Activated naive CD4-positive, alpha-beta T cell treated with anti-CD3 and anti-CD28 coated beads, Interleukin-2, amount 50 U/mL, for 72 hours (primary cell): ENCODE measurements around the gene RNF225. TPM values are rescaled to one million over a fixed set of nuclear protein-coding genes. Genes with fewer than 3 reads are reported as not detected.
"Not testable (repeated sequence)": the region's sequence is repeated elsewhere in the genome, so short reads cannot be mapped to it uniquely, and the experiment has no call there.

Experiments
- ATAC-seq, 2 donors: fragments of 150-1000 bp; cut with Tn5 transposase; 2 replicates each; pipeline ENCODE4 v1.10.0; 2021; ENCODE audit warnings: mild to moderate bottlenecking in 2 of 2, moderate library complexity in 2 of 2
- DNase-seq, 2 donors: peaks; one replicate each; pipeline ENCODE4 v3.0.0; 2021 to 2022; ENCODE audit warnings: low spot score in 2 of 2
- H3K27ac Mint-ChIP-seq, 2 donors: one replicate each; pipeline ENCODE4 v1.8.0; 2022; ENCODE audit warnings: mild to moderate bottlenecking in 2 of 2, mixed read lengths in 2 of 2
- H3K36me3 Mint-ChIP-seq, 2 donors: one replicate each; pipeline ENCODE4 v1.8.0; 2022; ENCODE audit warnings: mixed read lengths in 2 of 2
- H3K9me3 Mint-ChIP-seq, 2 donors: one replicate each; pipeline ENCODE4 v1.8.0; 2022; ENCODE audit warnings: mixed read lengths in 2 of 2
- total RNA-seq, 2 donors: library from RNA; stranded (reverse); gene quantifications; one replicate each; pipeline ENCODE4 v1.2.3, GENCODE V29; 2022

The RNF225 gene
- total RNA-seq, 2 donors from 2014 or later = 0.48 to 0.60 TPM

DNA sequence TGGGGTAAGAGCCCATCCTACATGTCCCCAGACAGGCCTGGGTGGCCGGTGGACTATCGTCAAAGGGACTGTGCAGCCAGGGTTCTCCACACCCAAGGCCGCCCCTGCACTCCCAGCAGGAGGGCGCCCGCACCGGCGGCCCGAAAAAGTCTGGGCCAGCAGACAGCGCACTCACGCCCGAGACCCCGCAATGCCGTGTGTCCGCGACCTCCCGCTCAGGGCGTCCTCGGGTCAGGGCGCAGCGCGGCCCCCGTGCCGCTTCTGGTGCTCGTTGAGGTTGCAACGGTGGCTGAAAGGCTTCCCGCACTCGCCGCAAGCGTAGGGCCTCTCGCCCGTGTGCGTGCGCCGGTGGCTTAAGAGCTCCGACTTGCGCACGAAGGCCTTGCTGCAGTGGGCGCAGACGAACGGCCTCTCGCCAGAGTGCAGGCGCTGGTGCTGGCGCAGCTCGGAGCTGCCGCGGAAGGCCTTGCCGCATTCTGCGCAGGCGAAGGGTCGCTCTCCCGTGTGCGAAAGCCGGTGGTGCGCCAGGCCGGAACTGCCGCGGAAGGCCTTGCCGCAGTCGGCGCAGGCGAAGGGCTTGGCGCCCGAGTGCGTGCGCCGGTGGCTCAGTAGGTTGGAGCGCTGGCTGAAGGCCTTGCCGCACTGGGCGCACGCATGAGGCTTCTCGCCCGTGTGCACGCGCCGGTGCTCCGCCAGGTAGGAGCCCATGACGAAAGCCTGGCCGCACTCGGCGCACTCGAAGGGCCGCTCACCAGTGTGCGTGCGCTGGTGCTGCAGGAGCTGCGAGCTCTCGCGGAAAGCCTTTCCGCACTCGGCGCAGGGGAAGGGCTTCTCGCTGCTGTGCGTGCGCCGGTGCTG, 39.3 kb upstream of the RNF225 start:
- ATAC-seq (peak; percentile 46 to 73), DNase-seq (peak in 1 of 2 donors; percentile 35)
- no peaks in the 10 kb centered on the region for H3K9me3 Mint-ChIP-seq
- no peak overlapping the region for H3K27ac Mint-ChIP-seq
- peaks cover 5 to 13% of the 10 kb centered on the region in 2 donors for H3K36me3 Mint-ChIP-seq

DNA sequence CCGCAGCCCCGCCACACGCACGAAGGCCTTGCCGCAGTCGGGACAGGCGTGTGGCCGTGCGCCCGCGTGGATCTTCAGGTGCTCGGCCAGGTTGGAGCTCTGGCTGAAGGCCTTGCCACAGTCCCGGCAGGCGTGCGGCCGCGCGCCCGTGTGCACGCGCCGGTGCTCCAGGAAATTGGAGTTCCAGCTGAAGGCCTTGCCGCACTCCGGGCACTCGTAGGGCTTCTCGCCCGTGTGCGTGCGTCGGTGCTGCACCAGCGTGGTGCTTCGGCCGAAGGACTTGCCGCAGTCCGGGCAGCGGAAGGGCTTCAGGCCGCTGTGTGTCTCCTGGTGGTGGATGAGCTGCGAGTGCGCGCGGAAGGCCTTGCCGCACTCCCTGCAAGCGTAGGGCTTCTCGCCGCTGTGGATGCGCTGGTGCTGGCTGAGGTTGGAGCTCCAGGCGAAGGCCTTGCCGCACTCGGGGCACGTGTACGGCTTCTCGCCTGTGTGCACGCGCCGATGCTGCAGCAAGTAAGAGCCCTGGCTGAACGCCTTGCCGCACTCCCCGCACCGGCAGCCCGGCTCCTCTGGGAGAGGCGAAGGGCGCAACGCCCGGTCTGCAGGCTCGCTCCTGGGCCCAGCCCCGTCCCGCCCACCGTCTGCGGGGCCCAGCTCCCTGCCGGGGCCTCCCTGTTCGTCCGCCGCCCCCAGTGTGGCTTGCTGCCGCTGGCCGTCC, 38.5 kb upstream of the RNF225 start:
- DNase-seq = no peak
- Mint-ChIP-seq H3K27ac (no peak overlapping the region), H3K9me3 (no peaks in the 10 kb centered on the region), H3K36me3 (peaks cover 4 to 8% of the 10 kb centered on the region in 2 donors)
- no peak for ATAC-seq

DNA sequence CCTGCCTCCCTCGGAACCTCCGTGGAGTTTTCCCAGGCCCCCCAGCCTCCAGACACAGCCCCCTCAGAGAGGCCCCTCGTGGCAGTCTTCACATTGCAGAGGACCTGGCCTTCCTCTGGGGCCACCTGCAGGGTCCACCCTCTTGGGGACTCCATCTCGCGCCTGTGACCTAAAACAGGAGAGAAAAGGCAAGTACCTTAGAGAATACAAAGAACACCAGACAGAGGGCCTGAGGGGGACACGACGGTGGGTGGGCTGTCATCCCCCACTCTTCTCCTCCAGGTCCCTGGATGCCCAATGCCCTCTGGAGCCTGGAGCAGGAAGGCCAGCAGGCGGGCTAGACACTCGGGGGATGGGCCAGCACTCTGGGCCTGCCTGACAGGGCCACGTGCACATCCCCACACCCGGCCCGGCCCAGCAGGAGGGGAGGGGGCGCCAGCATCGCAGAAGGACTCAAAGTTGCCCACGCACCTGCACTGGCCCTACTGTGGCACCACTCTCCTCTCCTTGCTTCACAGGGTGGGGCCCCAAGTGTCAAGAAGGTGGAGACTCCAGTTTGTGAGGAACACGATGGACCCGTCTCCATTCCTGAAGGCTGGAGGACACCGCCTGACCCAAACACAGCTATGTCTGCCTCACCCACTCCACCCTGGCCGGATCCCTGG, 37.8 kb upstream of the RNF225 start:
- DNase-seq (no peak), ATAC-seq (no peak)
- Mint-ChIP-seq H3K36me3 (peaks cover 4 to 8% of the 10 kb centered on the region in 2 donors), H3K27ac (no peak overlapping the region), H3K9me3 (no peaks in the 10 kb centered on the region)

DNA sequence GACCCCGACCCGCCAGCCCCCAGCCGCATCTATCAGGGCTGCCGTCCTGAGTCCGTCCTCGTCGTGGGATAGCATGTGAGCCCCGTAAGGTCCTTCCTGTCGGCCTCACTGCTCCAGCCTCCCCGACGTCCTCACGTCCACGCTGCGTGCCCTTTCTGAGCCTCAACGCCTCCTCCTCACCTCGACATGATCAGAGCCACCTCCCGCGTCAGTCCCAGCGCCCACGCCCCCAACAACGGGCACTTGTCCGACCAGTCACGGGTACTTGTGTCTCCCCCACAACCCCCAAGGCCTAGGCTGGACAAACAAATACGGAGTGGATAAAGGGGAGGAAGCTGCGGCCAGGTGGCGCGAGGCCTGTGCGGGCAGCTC, 33.6 kb upstream of the RNF225 start:
- DNase-seq (peak; percentile 56 to 70), ATAC-seq (peak; percentile 25 to 52)
- peaks cover 0 to 8% of the 10 kb centered on the region in 2 donors for H3K36me3 Mint-ChIP-seq
- H3K9me3 Mint-ChIP-seq = no peaks in the 10 kb centered on the region
- peak overlapping the region; percentile 87 to 99 for H3K27ac Mint-ChIP-seq

DNA sequence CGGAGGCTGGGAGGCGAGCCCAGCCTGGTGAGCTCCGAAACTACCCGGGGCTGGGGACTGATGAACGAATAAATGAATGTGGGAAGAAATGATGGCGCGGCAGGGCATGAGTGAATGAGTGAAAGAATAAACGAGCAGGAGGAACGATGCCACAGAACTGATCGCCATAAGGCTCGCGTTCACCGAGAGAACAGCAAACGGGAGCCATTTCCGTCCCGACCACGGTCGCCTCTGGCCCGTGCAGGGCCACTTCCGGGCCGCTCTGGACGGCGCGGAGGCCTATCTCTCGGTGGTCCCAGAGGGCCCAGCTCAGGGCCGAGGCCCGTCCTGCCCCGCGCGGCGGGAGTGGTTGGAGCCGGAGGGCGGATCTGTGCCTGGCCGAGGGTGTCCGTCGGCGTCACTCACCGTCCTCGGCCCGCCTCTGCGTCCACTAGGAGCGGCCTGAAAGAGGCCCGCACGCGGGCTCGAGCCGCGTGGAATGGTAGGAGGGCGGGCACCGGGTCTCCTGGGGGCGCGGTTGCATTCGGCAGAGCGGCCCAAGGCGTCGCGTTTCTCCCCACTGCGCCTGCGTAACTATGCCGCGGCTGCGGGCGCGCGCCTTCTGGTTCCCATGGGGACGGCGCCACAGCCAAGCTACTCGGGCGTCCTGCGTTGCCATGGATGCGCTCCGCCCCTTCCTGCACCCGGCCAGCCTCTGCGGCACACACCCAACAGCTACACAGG, 33.0 kb upstream of the RNF225 start, which contains the start of gene ZNF497:
Gene ZNF497, minus strand, starts transcription at position 480 of the 723 bp plus-strand sequence. CDS start 5,116 bp downstream, outside the sequence.
- no peaks in the 10 kb centered on the region for H3K9me3 Mint-ChIP-seq
- DNase-seq (peak; percentile 96 to 97), ATAC-seq (peak; percentile 97)
- peak within 1 kb of the TSS; percentile 87 to 99 for H3K27ac Mint-ChIP-seq
- peaks cover 0 to 8% of the 10 kb centered on the region in 2 donors for H3K36me3 Mint-ChIP-seq

DNA sequence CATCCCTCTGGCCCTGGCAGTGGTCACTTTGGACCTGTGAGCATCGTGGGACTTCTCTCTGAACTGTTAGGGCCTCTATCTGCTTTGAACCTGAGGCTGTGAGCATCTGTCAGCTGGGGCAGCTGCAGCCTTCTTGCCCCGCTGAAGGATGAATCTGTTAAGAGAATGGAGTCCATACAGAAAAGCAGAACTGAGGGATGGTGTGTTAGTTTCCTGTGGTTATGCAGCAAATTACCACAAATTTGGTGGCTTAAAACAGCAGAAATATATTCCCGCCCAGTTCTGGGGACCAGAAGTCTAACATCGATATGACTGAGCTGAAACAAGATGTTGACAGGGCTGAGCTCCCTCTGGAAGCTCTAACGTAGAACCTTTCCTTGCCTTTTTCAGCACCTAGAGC, 31.3 kb upstream of the RNF225 start:
- Mint-ChIP-seq H3K36me3 (peaks cover 0 to 8% of the 10 kb centered on the region in 2 donors), H3K9me3 (no peaks in the 10 kb centered on the region), H3K27ac (no peak overlapping the region)
- ATAC-seq (no peak), DNase-seq (no peak)

DNA sequence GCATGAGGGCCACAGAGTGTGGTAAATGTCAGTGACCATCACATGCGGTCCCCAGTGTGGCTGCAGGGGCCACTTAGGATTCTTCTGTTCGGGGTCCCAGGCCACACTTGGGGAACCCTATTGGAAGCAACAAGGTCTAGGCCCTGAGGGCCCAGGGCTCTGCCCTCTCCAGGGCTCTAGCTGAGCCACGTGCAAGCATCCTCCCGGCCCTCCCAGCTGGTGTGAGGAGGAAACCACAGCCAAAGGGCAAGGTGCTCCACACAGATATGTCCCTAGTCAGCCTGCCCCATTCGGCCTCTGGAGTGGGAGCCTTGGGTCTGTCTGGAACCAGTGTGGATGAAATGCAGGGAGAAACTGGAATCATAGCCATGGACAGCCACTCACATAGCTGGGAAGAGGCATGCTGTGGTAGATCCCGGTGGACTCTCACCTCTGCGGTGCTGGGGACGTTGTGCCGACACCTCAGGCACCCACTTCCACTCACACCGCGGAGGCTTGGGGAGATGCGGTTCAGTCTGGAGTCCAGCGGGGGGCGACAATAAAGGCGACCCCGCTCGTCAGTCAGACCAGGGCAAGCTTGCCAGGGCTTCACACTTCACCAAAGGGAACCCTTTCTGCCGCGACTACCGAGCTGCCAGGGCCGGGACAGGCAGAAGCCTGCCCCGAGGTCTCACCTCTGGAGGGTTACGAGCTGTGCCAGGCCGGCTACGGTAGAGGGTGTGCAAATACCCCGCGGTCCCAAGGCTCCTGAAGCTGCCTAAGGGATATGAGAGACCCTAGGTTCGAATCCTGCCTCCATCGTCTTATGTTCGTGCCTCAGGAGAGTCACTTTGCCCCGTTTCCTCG, 28.6 kb upstream of the RNF225 start:
- DNase-seq (no peak), ATAC-seq (no peak)
- no peaks in the 10 kb centered on the region for H3K9me3 Mint-ChIP-seq

DNA sequence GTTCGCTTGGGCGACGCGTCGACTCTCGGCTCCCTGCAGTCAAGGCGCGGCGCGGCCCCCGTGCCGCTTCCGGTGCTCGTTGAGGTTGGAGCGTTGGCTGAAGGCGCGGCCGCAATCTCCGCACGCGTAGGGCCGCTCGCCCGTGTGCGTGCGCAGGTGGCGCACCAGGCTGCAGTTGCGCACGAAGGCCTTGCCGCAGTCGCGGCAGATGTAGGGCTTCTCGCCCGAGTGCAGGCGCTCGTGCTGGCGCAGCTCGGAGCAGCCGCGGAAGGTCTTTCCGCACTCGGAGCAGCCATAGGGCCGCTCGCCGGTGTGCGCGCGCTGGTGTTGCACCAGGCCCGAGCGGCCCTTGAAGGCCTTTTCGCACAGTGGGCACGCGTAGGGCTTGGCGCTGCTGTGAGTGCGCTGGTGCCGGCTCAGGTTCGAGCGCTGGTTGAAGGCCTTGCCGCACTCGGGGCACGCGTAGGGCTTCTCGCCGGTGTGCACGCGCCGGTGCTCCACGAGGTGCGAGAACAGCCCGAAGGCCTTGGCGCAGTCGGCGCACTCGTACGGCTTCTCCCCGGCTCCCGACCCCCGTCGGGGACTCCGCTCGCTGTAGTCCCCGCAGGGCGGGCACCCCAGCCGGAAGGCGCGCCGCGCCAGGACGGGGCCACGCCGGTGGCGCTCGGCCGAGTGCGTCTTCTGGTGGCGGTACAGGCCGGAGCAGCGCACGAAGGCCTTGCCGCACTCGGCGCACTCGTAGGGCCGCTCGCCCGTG, 27.6 kb upstream of the RNF225 start:
- ATAC-seq (no peak), DNase-seq (no peak)
- H3K27ac Mint-ChIP-seq = no peak overlapping the region
- H3K36me3 Mint-ChIP-seq = no peaks in the 10 kb centered on the region
- no peaks in the 10 kb centered on the region for H3K9me3 Mint-ChIP-seq

More for the DNA sequence above, 28.6 kb upstream of the RNF225 start:
- peaks cover 0 to 5% of the 10 kb centered on the region in 2 donors for H3K36me3 Mint-ChIP-seq
- no peak overlapping the region for H3K27ac Mint-ChIP-seq

DNA sequence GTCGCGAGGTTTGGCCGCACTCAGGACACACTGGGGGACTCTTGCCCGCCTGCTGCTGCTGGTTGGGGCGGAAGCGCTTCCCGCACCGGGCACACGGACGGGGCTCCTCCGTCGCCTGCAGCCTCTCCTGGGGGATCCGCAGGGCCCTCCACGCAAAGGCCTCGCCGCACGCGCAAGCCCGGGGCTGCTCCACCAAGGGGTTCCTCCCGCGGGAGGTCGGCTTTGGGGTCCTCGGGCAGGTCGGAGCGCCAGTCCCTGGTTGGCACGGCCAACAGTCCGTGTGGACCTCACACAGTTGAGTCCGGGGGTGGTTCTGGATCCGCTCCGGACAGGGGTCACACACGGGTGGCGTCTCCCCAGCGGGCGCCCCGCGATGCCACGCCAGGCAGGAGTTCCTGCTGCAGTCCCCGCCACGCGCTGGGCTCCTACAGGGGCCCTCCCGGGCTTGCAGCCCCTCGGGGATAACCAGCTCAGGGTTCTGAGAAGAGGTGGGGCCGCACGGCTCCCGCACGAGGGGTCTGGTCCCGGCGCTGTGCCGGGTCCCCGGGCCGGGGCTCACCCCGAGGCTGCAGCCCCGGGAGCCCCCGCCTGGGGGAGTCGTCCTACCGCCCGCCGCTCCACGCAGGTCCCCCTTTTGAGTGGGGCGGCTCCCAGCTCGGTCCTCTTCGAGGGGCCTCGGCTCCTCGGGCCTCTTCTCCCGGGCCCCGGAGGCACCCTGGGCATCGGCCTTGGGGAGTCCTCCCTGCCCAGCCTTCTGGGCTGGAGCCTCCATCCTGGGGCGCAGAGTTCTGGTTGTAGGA, 26.7 kb upstream of the RNF225 start:
- no peaks in the 10 kb centered on the region for H3K36me3 Mint-ChIP-seq
- no peaks in the 10 kb centered on the region for H3K9me3 Mint-ChIP-seq
- DNase-seq = peak in 1 of 2 donors; percentile 53

DNA sequence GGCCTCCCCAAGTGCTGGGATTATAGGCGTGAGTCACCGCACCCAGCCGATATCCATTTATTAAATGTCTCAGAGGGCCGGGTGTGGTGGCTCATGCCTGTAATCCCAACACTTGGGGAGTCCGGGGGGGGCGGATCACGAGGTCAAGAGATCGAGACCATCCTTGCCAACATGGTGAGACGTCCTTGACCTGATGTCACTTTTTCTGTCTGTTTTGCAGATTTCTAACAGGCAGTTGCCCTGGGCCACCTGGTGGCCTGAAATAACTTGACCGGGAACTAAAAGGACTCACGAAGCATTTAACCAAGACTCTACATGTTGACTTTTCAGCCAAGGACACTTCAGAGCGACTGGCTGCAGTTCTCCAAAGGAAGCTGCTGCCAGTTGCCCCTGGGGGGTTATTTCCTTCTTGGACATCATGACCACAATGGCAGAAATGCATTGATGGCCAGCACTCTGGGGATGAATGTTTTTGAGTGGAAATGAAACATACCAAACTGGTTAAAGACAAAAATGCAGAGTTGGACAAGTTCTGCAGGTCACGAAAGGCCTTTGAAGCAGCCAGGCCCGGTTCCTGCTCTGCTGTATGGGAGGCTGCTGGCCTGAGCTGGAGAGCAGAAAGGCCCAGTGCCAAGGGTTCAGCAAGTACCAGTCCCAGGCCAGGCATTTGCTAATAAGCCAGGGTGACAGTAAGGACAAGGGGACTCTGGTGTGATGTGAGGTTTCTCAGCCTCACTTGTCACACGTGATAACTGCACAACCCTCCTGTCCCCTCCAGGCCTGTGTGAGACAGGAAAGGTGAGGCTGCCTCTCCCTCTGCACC, 22.9 kb upstream of the RNF225 start:
- DNase-seq = no peak
- no peak for ATAC-seq
- H3K9me3 Mint-ChIP-seq = no peaks in the 10 kb centered on the region
- H3K27ac Mint-ChIP-seq = no peak overlapping the region
- H3K36me3 Mint-ChIP-seq = no peaks in the 10 kb centered on the region

More for the DNA sequence above, 26.7 kb upstream of the RNF225 start:
- no peak overlapping the region for H3K27ac Mint-ChIP-seq
- ATAC-seq = no peak

DNA sequence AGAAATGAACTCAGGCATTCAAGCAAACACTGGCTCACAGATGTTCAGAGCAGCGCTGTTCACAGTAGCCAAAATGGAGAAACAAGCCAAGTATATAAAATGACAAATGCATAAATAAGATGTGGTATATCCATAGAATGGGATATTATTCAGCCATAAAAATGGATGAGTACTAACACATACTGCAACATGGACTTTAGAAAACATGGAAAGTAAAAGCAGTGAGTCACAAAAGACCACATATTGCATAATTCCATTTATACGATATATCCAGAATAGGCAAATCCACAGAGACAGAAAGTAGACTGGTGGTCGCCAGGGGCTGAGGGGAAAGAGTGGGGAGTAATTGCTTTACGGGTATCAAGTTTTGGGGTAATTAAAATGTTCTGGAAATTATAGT, 21.3 kb upstream of the RNF225 start:
- Mint-ChIP-seq H3K27ac (no peak overlapping the region), H3K36me3 (no peaks in the 10 kb centered on the region), H3K9me3 (no peaks in the 10 kb centered on the region)
- no peak for ATAC-seq
- DNase-seq = no peak

DNA sequence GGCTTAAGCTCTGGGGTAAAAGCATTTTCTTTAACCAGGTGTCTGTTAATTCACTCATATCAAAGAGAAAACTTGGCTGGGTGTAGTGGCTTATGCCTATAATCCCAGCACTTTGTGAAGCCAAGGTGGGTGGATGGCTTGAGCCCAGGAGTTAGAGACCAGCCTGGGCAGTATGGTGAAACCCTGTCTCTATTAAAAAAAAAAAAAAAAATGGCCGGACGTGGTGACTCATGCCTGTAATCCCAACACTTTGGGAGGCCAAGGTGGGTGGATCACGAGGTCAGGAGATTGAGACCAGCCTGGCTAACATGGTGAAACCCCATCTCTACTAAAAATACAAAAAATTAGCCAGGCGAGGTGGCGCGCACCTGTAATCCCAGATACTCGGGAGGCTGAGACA, 18.7 kb upstream of the RNF225 start:
- not testable (repeated sequence) for H3K36me3 Mint-ChIP-seq, DNase-seq, H3K9me3 Mint-ChIP-seq, H3K27ac Mint-ChIP-seq, ATAC-seq

DNA sequence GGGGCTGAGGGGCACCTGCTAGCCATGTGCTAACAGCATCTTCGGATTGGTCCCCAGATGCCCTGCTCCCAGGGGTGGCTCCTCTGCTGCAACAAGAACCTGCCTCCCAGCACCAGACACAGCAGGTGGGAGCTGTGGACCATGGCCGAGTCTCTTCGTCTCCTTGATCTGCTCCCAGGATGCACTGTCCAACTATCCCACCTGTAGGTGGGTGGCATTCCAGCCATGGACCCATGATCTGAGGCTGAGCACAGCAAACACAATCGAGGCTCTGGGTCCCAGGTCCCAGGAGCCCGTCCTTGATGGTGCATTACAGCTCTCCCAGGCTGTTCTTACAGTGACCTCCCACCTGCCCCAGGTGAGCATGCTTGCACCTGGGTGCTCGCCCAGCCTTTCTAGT, 16.2 kb upstream of the RNF225 start:
- no peak for DNase-seq
- peak overlapping the region; percentile 92 to 100 for H3K27ac Mint-ChIP-seq

More for the DNA sequence above, 16.2 kb upstream of the RNF225 start:
- no peak for ATAC-seq
- no peaks in the 10 kb centered on the region for H3K9me3 Mint-ChIP-seq
- peaks cover 0 to 7% of the 10 kb centered on the region in 2 donors for H3K36me3 Mint-ChIP-seq
